ENCODE results near the gene YDJC. TPM values are rescaled to one million over a fixed set of nuclear protein-coding genes. Genes with fewer than 3 reads are reported as not detected.

YDJC gene
- total RNA-seq, 2 donors from 2014 or later = 21.1 to 35.4 TPM

DNA sequence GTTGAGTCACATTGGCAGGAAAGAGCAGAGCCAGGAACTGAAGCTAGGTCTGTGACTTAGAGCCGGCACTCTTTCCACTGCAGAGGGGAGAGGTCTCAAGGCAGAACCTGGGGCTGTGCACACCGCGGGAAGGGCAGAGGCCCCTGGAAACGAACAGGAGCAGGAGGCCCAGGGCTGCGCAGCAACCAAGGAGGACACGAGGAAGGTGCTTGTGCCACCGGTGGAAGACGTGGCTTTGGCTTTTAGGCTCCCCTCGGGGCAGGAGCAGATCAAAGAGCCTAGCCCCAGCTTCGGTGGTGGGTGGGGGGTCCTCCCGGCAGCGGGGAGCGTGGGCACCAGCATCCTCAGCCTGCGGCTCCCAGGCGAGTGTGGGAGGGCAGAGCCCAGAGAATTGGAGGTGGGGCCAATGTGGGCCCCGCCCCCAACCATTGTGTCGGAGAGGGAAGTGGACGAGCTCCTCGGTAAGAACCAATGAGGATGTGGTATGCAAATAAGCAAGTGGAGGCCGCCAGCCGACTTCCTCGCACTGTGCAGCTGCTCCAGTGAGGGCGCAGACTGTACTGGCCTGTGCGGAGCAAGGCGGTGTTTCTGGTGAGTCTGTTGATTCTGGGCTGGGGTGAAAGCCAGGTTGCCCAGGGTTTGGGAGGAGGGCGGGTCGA, 2.5 kb upstream of the YDJC start, which contains the start of gene CCDC116:
CCDC116 (plus strand) TSS at position 524 of the 659 bp plus-strand sequence. CDS start 422 bp downstream, outside the sequence.
- Histone ChIP-seq H3K9ac (ENCODE audit: low read depth in 2 of 2, low read length in 2 of 2) (no peak within 1 kb of the TSS), H3K27ac (no peak within 1 kb of the TSS), H3K9me3 (no peaks in the 10 kb centered on the region), H3K36me3 (no peaks in the 10 kb centered on the region), H3K4me1 (peaks cover 3% of the 10 kb centered on the region), H3K4me3 (no peak within 1 kb of the TSS), H3K27me3 (no peaks in the 10 kb centered on the region)
- no peak for DNase-seq
- TF ChIP-seq, protein P1, sequence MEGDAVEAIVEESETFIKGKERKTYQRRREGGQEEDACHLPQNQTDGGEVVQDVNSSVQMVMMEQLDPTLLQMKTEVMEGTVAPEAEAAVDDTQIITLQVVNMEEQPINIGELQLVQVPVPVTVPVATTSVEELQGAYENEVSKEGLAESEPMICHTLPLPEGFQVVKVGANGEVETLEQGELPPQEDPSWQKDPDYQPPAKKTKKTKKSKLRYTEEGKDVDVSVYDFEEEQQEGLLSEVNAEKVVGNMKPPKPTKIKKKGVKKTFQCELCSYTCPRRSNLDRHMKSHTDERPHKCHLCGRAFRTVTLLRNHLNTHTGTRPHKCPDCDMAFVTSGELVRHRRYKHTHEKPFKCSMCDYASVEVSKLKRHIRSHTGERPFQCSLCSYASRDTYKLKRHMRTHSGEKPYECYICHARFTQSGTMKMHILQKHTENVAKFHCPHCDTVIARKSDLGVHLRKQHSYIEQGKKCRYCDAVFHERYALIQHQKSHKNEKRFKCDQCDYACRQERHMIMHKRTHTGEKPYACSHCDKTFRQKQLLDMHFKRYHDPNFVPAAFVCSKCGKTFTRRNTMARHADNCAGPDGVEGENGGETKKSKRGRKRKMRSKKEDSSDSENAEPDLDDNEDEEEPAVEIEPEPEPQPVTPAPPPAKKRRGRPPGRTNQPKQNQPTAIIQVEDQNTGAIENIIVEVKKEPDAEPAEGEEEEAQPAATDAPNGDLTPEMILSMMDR (IDR thresholded peaks at IDR 0.05) = no peak
- intact Hi-C loops (cut with DNase I) = no loop called here

DNA sequence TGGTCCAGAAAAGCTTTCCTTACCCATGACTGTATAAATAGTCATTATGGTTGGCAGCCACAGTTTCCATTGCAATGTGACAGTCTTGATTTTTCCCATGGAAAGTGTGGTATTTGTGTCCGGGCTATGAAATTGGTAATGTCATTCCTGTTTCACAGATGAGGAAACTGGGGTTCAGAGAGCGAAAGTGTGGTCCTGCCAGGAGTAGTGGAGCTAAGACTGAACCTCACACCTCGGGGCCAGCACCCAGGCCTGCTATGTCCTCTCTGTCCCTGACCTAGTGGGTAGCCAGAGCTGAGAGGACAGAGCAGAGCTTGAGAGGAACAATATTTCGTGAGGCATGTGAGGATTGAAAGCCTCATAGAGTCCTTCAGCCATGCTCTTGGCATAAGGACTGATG, 1.2 kb upstream of the YDJC start:
- Histone ChIP-seq H3K4me3 (no peak overlapping the region), H3K36me3 (no peaks in the 10 kb centered on the region), H3K9me3 (no peaks in the 10 kb centered on the region), H3K27me3 (no peaks in the 10 kb centered on the region), H3K9ac (ENCODE audit: low read depth in 2 of 2, low read length in 2 of 2) (no peak overlapping the region), H3K4me1 (peaks cover 3% of the 10 kb centered on the region), H3K27ac (no peak overlapping the region)
- no peak for DNase-seq
- TF ChIP-seq, protein P1 (IDR thresholded peaks at IDR 0.05) = no peak
- intact Hi-C loops (cut with DNase I) = no loop called here

DNA sequence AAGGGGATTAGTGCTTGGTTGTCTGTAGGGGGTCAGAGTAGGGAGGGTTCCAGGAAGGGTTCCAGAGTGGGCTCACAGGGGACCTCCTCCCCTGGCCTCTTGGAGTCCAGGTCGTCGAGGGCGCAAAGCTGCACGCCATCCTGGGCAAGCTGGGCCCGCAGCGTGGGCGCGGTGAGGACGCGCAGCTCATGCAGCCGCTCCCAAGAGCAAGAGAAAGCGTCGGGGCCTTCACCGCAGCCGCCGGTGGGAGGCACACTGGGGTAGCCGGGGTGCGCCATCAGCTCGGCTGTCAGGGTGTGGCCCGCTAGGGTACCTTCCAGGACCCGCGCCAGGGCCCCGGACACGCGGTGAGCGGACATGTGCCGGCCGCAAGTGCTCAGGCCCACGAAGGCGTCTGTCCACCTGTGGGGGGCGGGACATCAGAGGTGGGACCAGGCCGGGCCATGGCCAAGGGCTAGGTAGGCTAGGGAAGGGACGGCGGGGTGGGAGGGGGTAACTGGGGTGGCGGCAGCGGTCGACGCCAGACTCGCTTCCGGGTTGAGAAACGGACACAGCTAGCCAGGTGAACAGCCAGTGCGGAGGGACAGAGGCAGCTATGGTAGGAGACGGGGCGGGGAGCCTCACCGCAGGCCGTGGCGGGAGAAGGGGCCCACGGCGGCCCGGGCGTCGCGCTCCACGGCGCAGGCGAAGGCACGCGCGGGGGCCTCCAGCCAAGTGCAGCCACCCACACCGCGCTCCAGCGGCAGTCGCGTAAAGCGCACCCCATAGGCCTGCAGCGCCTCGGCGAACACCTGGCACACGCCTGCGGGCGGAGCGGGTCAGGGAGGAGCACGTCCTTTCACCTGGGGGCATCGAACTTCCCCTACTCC, 1.2 kb downstream of the YDJC start:
- no peaks in the 10 kb centered on the region for H3K9me3 ChIP-seq
- H3K4me3 ChIP-seq = peak overlapping the region; percentile 92
- DNase-seq = no peak
- peak overlapping the region; percentile 40 to 85 for H3K9ac ChIP-seq (ENCODE audit: low read depth in 2 of 2, low read length in 2 of 2)
- TF ChIP-seq, protein P1 (IDR thresholded peaks at IDR 0.05) = no peak
- peaks cover 3% of the 10 kb centered on the region for H3K4me1 ChIP-seq
- H3K36me3 ChIP-seq = no peaks in the 10 kb centered on the region
- intact Hi-C loops (cut with DNase I) = no loop called here
- peak overlapping the region; percentile 70 for H3K27ac ChIP-seq
- H3K27me3 ChIP-seq = no peaks in the 10 kb centered on the region

DNA sequence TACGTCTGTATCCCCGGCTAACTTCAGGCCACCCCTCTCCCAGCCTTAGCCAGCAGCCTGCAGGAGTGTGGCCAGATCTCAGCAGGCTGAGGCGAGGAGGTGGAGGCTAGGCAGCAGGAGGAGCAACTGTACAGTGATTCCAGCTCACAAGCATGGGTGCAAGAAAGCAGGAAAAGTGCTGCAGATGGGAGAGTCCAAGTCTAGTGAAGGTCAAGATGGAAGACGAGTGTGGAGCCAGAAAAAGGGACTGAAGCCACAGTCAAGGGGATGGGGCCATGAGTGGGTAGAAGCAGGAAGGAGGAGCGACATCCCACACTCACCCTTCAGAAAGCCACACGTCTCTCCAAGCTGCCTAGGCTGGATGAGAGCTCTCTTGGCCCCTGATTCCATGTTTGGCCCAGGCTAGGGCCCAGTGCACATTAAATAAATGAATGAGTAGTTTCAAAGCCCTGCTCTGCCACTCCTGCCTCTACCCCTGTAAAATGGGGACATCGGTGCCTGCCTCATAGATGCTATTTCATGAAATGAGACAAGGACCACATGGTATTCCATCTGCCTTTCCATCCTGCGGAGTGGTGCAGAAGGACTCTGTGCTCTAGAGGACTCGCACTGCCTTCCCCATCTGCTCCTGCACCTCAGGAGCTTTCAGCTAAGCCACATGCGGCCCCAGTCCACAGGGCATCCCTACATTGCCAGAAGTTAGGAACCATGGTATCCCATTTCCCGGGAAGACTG, 2.9 kb downstream of the YDJC start:
- H3K36me3 ChIP-seq = peaks cover 4% of the 10 kb centered on the region
- H3K27me3 ChIP-seq = no peaks in the 10 kb centered on the region
- no peak overlapping the region for H3K27ac ChIP-seq
- H3K4me1 ChIP-seq = peaks cover 3% of the 10 kb centered on the region
- H3K4me3 ChIP-seq = no peak overlapping the region
- no peak overlapping the region for H3K9ac ChIP-seq (ENCODE audit: low read depth in 2 of 2, low read length in 2 of 2)
- no peaks in the 10 kb centered on the region for H3K9me3 ChIP-seq
- DNase-seq = no peak
- TF ChIP-seq, protein P1 (IDR thresholded peaks at IDR 0.05) = no peak
- intact Hi-C loops (cut with DNase I) = no loop called here

DNA sequence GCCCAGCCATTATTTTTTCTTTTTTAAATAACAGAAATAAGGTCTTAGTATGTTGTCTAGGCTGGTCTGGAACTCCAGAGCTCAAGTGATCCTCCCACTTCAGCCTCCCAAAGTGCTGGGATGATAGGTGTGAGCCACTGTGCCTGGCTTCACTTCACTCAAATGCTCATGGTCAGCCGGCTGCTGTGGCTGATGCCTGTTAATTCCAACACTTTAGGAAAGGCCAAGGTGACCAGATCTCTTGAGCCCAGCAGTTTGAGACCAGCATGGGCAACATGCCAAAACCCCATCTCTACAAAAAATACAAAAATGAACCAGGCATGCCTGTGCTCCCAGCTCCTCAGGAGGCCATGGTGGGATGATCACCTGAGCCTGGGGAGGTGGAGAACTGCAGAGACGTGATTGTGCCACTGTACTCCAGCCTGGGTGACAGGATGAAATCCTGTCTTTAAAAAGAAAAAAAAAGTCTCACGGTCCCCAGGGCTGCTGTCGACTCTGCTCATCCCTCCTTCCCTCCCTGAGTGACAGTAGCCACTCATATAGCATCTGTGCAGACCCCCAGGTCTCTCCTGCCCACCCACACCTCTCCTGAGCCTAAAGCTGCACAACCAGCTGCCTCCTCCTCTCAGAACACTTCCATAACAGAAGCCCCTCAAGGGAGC, 3.6 kb downstream of the YDJC start:
- no peak for DNase-seq
- no peak overlapping the region for H3K27ac ChIP-seq
- TF ChIP-seq, protein P1 (IDR thresholded peaks at IDR 0.05) = no peak
- peaks cover 4% of the 10 kb centered on the region for H3K36me3 ChIP-seq
- intact Hi-C loops (cut with DNase I) = no loop called here
- H3K4me1 ChIP-seq = peaks cover 3% of the 10 kb centered on the region
- H3K4me3 ChIP-seq = no peak overlapping the region
- H3K27me3 ChIP-seq = no peaks in the 10 kb centered on the region
- H3K9me3 ChIP-seq = no peaks in the 10 kb centered on the region
- no peak overlapping the region for H3K9ac ChIP-seq (ENCODE audit: low read depth in 2 of 2, low read length in 2 of 2)
